Right kidney (tissue), 1 donor: ENCODE measurements around the gene OR4D2.

Source experiments
- DNase-seq: peaks from one replicate; pipeline ENCODE4 v3.0.0-alpha.2; 2016

Gene OR4D2

DNA sequence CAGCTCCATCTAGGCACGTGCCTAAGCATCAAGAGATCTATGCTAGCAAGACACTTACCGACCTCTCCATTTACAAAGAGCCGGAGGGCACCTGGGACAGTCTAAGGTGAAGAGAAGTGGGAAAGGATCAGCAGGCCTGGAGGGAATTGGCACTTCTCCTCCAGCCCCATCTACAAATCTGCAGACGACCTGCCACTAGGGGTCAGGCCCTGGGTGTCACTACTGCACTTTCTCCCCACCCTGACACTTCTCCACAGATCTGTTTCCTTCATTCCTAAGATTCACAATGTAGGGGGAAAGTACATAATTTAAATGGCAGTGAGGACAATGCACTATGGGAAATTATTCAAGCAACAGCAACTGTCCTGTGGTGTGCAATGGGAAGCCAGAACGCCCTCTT is 44.1 kb downstream of the OR4D2 start:
- DNase-seq: no peak

DNA sequence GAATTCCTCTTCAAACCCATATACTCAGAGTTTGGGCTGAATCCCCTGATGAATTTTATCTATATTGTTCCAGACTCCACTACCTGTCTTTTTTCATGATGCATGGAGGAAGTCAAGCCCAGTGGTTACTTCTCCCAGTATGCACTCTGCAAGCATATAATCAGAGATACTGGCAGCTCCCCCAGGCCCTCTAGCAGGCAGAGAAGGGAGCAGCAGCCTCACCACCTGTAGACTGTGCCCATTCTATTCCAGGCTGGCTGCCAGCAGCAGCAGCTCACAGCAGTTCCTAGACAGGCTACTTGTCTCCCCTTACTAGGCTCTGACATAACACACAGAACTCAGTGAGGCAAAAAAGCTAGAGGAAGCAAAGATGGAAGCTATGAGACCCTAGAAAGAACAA is 48.9 kb downstream of the OR4D2 start:
- no peak for DNase-seq

DNA sequence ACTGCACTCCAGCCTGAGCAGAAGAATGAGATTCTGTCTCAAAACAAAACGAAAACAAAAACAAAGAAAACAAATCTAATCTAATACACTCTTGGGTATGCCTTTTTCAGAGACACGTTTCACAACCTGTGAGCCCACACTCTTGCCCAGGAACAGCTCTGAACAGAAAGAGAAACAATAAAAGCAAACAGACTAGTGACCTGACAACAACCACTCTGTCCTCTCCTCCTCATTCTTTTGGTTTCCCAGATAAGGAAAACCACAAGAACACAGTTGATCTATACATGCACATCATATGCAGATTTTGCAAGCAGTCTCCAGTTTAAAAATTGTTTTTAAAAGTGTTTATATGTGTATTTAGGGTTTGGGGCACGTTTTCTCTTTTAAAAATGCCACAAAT is 51.0 kb downstream of the OR4D2 start:
- DNase-seq: no peak

- peak; percentile 85 for DNase-seq
Measured at GRCh38 chr17:58219007-58219788, 52.4 kb downstream of the OR4D2 start, which contains the start of gene MKS1. Gene MKS1 (minus strand): TSS chr17:58219255. CDS start chr17:58219230, 25 bp downstream.

- DNase-seq: peak; percentile 10
Measured at GRCh38 chr17:58219789-58220183, 53.0 kb downstream of the OR4D2 start.
